Stimulated activated effector memory CD8-positive, alpha-beta T cell treated with anti-CD3 and anti-CD28 coated beads, Interleukin-12 subunit alpha, Interleukin-12 subunit beta, amount 100 ng/mL, for 72 hours (primary cell): Measurements from ENCODE around the gene VWC2.

Experiments used
- ATAC-seq: fragments of 150-1000 bp; cut with Tn5 transposase; 2 replicates; pipeline ENCODE4 v1.10.0; 2021
- DNase-seq, 2 donors: peaks; one replicate each; pipeline ENCODE4 v3.0.0; 2021 to 2022; ENCODE audit warnings: low spot score in 2 of 2
- H3K27ac Mint-ChIP-seq: one replicate; pipeline ENCODE4 v1.8.0; 2022; ENCODE audit warnings: mild to moderate bottlenecking, mixed read lengths
- H3K36me3 Mint-ChIP-seq: one replicate; pipeline ENCODE4 v1.8.0; 2022; ENCODE audit warnings: mild to moderate bottlenecking, mixed read lengths
- H3K4me1 Mint-ChIP-seq: one replicate; pipeline ENCODE4 v1.8.0; 2022; ENCODE audit warnings: mixed read lengths
- H3K4me3 Mint-ChIP-seq: one replicate; pipeline ENCODE4 v1.8.0; 2022; ENCODE audit warnings: mild to moderate bottlenecking, mixed read lengths
- H3K9me3 Mint-ChIP-seq: one replicate; pipeline ENCODE4 v1.8.0; 2022; ENCODE audit warnings: mixed read lengths

VWC2 gene

GRCh38 chr7:49927631-49928030 lies 154.2 kb downstream of the VWC2 start:
- DNase-seq, result no peak
- Mint-ChIP-seq H3K27ac (no peak overlapping the region), H3K4me1 (no peaks in the 10 kb centered on the region)

GRCh38 chr7:49928787-49929186 lies 155.3 kb downstream of the VWC2 start:
- no peaks in the 10 kb centered on the region for H3K36me3 Mint-ChIP-seq
- H3K27ac Mint-ChIP-seq, result no peak overlapping the region
- H3K4me1 Mint-ChIP-seq, result no peaks in the 10 kb centered on the region
- no peak overlapping the region for H3K4me3 Mint-ChIP-seq
- no peak for DNase-seq
- no peak for ATAC-seq
- H3K9me3 Mint-ChIP-seq, result peaks cover 12% of the 10 kb centered on the region

More at GRCh38 chr7:49927631-49928030, 154.2 kb downstream of the VWC2 start:
- Mint-ChIP-seq H3K9me3 (peaks cover 10% of the 10 kb centered on the region), H3K4me3 (no peak overlapping the region), H3K36me3 (no peaks in the 10 kb centered on the region)
- ATAC-seq, result no peak

GRCh38 chr7:49931627-49932026 lies 158.2 kb downstream of the VWC2 start:
- Mint-ChIP-seq H3K4me3 (no peak overlapping the region), H3K9me3 (peaks cover 10% of the 10 kb centered on the region), H3K27ac (no peak overlapping the region), H3K4me1 (no peaks in the 10 kb centered on the region), H3K36me3 (no peaks in the 10 kb centered on the region)
- DNase-seq (no peak), ATAC-seq (no peak)

- ATAC-seq (no peak), DNase-seq (no peak)
- no peak overlapping the region for H3K27ac Mint-ChIP-seq
- H3K4me1 Mint-ChIP-seq, result no peaks in the 10 kb centered on the region
- H3K9me3 Mint-ChIP-seq, result peaks cover 6% of the 10 kb centered on the region
- no peaks in the 10 kb centered on the region for H3K36me3 Mint-ChIP-seq
- no peak overlapping the region for H3K4me3 Mint-ChIP-seq
Observed at GRCh38 chr7:49937608-49938007, 164.2 kb downstream of the VWC2 start.
